ENCODE data around the gene BIN1.

GRCh38 chr2:127145280-127145895 is 38.4 kb upstream of the BIN1 start:
- TF ChIP-seq POLR2A (IDR thresholded peaks at IDR 0.05), result no peak
- TF ChIP-seq, protein P1, sequence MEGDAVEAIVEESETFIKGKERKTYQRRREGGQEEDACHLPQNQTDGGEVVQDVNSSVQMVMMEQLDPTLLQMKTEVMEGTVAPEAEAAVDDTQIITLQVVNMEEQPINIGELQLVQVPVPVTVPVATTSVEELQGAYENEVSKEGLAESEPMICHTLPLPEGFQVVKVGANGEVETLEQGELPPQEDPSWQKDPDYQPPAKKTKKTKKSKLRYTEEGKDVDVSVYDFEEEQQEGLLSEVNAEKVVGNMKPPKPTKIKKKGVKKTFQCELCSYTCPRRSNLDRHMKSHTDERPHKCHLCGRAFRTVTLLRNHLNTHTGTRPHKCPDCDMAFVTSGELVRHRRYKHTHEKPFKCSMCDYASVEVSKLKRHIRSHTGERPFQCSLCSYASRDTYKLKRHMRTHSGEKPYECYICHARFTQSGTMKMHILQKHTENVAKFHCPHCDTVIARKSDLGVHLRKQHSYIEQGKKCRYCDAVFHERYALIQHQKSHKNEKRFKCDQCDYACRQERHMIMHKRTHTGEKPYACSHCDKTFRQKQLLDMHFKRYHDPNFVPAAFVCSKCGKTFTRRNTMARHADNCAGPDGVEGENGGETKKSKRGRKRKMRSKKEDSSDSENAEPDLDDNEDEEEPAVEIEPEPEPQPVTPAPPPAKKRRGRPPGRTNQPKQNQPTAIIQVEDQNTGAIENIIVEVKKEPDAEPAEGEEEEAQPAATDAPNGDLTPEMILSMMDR (IDR thresholded peaks at IDR 0.05), result no peak
